Bronchial epithelial cell (primary cell): ENCODE measurements around the gene HIVEP3. TPM values are rescaled to one million over a fixed set of nuclear protein-coding genes. Genes with fewer than 3 reads are reported as not detected.

Source experiments
- DNase-seq: peaks from one replicate; pipeline ENCODE4 v3.0.0-alpha.2; 2010; ENCODE audit warnings: low read depth
- FAIRE-seq: peaks from 2 replicates; lab custom pipeline; 2011; peaks lifted over from hg19 to GRCh38; lab: Jason Lieb, UNC
- H3K27me3 ChIP-seq: 2 replicates; pipeline ENCODE4 v1.5.1; 2011; ENCODE audit warnings: low read length; ENCODE audit not compliant: control insufficient read depth, insufficient read depth
- H3K36me3 ChIP-seq: 2 replicates; pipeline ENCODE4 v1.5.1; 2011; ENCODE audit warnings: low read length; ENCODE audit not compliant: control insufficient read depth, insufficient read depth
- H3K4me3 ChIP-seq: 2 replicates; pipeline ENCODE4 v1.5.1; 2011; ENCODE audit warnings: mild to moderate bottlenecking, low read depth, low read length, control low read depth
- CTCF ChIP-seq: IDR thresholded peaks from 2 replicates; pipeline ENCODE4 v1.5.1; 2011; ENCODE audit warnings: mild to moderate bottlenecking, moderate library complexity, low read length, control low read depth, inconsistent platforms; ENCODE audit not compliant: insufficient read depth, severe bottlenecking
- total RNA-seq: library from RNA; depleted of rRNA; stranded (reverse); fragments of >200 nt; gene quantifications from 2 replicates; pipeline ENCODE4 v1.2.1, GENCODE V29; 2014

Gene HIVEP3
- total RNA-seq, 1 donor from 2014 or later = under 0.01 TPM

- FAIRE-seq = peak; percentile 93
- no peaks in the 10 kb centered on the region for H3K36me3 ChIP-seq
- no peak overlapping the region for H3K4me3 ChIP-seq
- H3K27me3 ChIP-seq = no peaks in the 10 kb centered on the region
- TF ChIP-seq CTCF = no peak
- peak; percentile 89 for DNase-seq
These were observed 291.9 kb downstream of the HIVEP3 start for GRCh38 chr1:41626616-41627375.

GRCh38 chr1:41626146-41626545 is 292.6 kb downstream of the HIVEP3 start:
- TF ChIP-seq CTCF = no peak
- FAIRE-seq = no peak
- Histone ChIP-seq H3K4me3 (no peak overlapping the region), H3K27me3 (no peaks in the 10 kb centered on the region), H3K36me3 (no peaks in the 10 kb centered on the region)
- peak; percentile 84 for DNase-seq

DNA sequence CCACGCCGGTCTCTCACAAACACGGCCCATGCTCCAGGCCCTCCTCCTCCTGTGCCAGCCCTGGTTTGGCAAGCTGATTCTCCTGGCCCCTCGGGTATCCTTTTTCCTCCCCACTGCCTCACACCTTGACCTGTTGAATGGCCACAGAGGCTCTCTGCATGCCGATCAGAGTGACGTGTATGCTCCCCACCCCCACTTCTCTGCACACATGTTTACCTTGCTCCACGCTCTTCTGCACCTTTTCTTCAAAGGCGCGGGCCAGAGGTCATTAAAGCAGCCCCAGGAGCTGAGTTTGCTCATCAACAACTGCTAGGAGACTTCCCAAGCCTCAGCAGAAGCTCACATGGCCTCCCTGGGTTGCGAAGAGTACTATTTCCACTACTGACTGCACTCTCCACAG is 295.0 kb downstream of the HIVEP3 start:
- no peak for FAIRE-seq
- no peak for TF ChIP-seq CTCF
- DNase-seq = no peak

GRCh38 chr1:41622859-41623732 is 295.6 kb downstream of the HIVEP3 start:
- TF ChIP-seq CTCF = no peak
- Histone ChIP-seq H3K4me3 (no peak overlapping the region), H3K27me3 (no peaks in the 10 kb centered on the region), H3K36me3 (no peaks in the 10 kb centered on the region)
- no peak for DNase-seq
- no peak for FAIRE-seq

More for the DNA sequence above, 295.0 kb downstream of the HIVEP3 start:
- no peaks in the 10 kb centered on the region for H3K36me3 ChIP-seq
- H3K4me3 ChIP-seq = no peak overlapping the region
- no peaks in the 10 kb centered on the region for H3K27me3 ChIP-seq

GRCh38 chr1:41622402-41622801 is 296.3 kb downstream of the HIVEP3 start:
- H3K27me3 ChIP-seq = no peaks in the 10 kb centered on the region
- H3K4me3 ChIP-seq = no peak overlapping the region
- no peaks in the 10 kb centered on the region for H3K36me3 ChIP-seq
- no peak for TF ChIP-seq CTCF
- DNase-seq (no peak), FAIRE-seq (no peak)
